Thyroid gland (tissue), 4 donors: ENCODE measurements around the gene LIX1L. TPM values are rescaled to one million over a fixed set of nuclear protein-coding genes. Genes with fewer than 3 reads are reported as not detected.

Experiments used
- DNase-seq, 2 donors: peaks; one replicate each; pipeline ENCODE4 v3.0.0-alpha.2; 2019
- H3K27ac ChIP-seq, 3 donors: fragments of 200-600 bp; sonication (generic); 1 replicate in 2 of 3; 2 replicates in 1 of 3; pipeline ENCODE4 v1.5.1; 2016 to 2019; ENCODE audit warnings: mild to moderate bottlenecking in 1 of 3, moderate library complexity in 1 of 3
- H3K27me3 ChIP-seq: fragments of 200-600 bp; sonication (generic); one replicate; pipeline ENCODE4 v1.5.1; 2019
- H3K36me3 ChIP-seq, 2 donors: fragments of 200-600 bp; sonication (generic); one replicate each; pipeline ENCODE4 v1.5.1; 2016 to 2019
- H3K4me1 ChIP-seq, 2 donors: fragments of 200-600 bp; sonication (generic); one replicate each; pipeline ENCODE4 v1.5.1; 2017 to 2019
- H3K4me3 ChIP-seq, 3 donors: fragments of 200-600 bp; sonication (generic); replicated peaks in 1 of 3; 1 replicate in 2 of 3; 2 replicates in 1 of 3; pipeline ENCODE4 v1.5.1; 2016; ENCODE audit warnings: mild to moderate bottlenecking in 1 of 3
- H3K9me3 ChIP-seq: fragments of 200-600 bp; sonication (generic); one replicate; pipeline ENCODE4 v1.5.1; 2017
- CTCF ChIP-seq, 6 experiments: fragments of 200-600 bp in 3 of 6; fragments of 450-650 bp in 3 of 6; sonication (generic) in 3 of 6; IDR thresholded peaks; one replicate each; pipeline ENCODE4 v1.5.1; 2016 to 2019; ENCODE audit warnings: antibody characterized with exemption in 6 of 6, mild to moderate bottlenecking in 2 of 6, inconsistent platforms in 1 of 6, moderate library complexity in 1 of 6
- POLR2A ChIP-seq, 2 donors: fragments of 450-650 bp; IDR thresholded peaks; one replicate each; pipeline ENCODE4 v1.6.1; 2017; ENCODE audit warnings: antibody characterized with exemption in 2 of 2, mild to moderate bottlenecking in 2 of 2, moderate library complexity in 1 of 2
- WGBS, 2 donors: methylation state at CpG; one replicate each; pipeline ENCODE4 v1.1.5; 2017; 5-methylcytosine and 5-hydroxymethylcytosine counted together
- intact Hi-C: fragments of 100-400 bp; cut with DNase I; formaldehyde crosslinking; loops from one replicate; pipeline ENCODE4 v1.15.1; 2023
- total RNA-seq, 4 donors: library from RNA; depleted of rRNA; stranded (reverse); fragments of >200 nt; gene quantifications; one replicate each; pipeline ENCODE4 v1.2.3, GENCODE V29; 2016

LIX1L gene
- total RNA-seq, 4 donors from 2014 or later = 18.7 to 26.9 (median 20.3) TPM

DNA sequence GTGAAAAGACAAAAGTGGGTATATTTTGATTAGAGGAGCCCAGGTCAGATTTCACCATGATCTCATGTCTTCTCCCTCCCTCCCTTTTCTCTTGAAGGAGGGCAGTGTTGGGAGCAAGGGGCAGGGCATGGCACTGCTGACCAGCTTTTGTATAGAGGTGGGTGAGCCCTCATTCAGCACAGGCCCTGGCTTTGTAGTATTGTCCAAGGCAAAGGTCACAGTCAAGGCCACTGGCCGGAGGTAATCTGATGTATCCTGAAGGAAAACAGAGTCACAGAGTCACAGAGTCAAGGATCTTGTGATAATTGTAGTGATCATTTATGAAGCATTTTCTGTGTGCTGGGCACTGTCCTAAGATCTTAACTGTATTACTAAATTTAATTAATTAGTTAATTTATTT is 59.8 kb downstream of the LIX1L start:
- Histone ChIP-seq H3K4me3 (no peak overlapping the region), H3K27me3 (no peaks in the 10 kb centered on the region), H3K9me3 (no peaks in the 10 kb centered on the region), H3K36me3 (no peaks in the 10 kb centered on the region), H3K4me1 (peaks cover 1 to 2% of the 10 kb centered on the region in 2 donors), H3K27ac (no peak overlapping the region)
- 92 to 100% methylated on average over 1 of the region's 1 CpG for WGBS, 2 donors
- intact Hi-C loops = loop anchor here (2.0 kb wide), 1 partner anchor 37 kb away; no protein-coding TSS in a partner anchor
- TF ChIP-seq POLR2A (IDR thresholded peaks at IDR 0.05) (no peak), CTCF (IDR thresholded peaks at IDR 0.05) (no peak)
- no peak for DNase-seq

DNA sequence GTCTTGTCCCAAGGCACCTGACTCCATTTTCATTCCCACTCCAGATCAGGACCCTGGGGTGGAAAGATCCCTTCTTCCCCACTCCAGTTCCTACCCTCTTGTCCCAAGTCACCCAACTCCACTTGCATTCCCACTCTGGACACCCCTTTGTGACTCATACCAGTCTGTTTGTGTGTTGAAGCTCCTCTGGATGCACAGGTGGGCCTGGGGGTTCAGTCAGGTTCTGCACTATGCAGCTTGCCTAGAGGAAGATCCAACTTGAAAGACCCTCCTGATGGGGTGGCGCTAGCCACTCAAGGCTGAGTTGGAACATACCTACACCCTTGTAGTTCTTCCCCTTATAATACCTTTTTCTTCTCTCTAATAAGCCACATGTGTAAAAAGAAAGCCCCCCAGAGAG is 62.3 kb downstream of the LIX1L start:
- no peak for TF ChIP-seq POLR2A (IDR thresholded peaks at IDR 0.05)
- no peak for TF ChIP-seq CTCF (IDR thresholded peaks at IDR 0.05)
- no peaks in the 10 kb centered on the region for H3K27me3 ChIP-seq
- H3K27ac ChIP-seq = no peak overlapping the region
- H3K4me1 ChIP-seq = peaks cover 11 to 24% of the 10 kb centered on the region in 2 donors
- DNase-seq = no peak
- intact Hi-C loops = no loop called here
- no peaks in the 10 kb centered on the region for H3K36me3 ChIP-seq
- 96 to 100% methylated on average over 1 of the region's 1 CpG for WGBS, 2 donors
- no peaks in the 10 kb centered on the region for H3K9me3 ChIP-seq
- H3K4me3 ChIP-seq = no peak overlapping the region

GRCh38 chr1:145893306-145894055 is 64.3 kb downstream of the LIX1L start:
- TF ChIP-seq POLR2A (IDR thresholded peaks at IDR 0.05) (no peak), CTCF (IDR thresholded peaks at IDR 0.05) (no peak)
- no peak for DNase-seq
- Histone ChIP-seq H3K4me1 (peaks cover 11 to 24% of the 10 kb centered on the region in 2 donors), H3K36me3 (no peaks in the 10 kb centered on the region), H3K27ac (peak overlapping the region in 2 of 3 donors; percentile 91 to 96), H3K4me3 (no peak overlapping the region), H3K27me3 (no peaks in the 10 kb centered on the region), H3K9me3 (no peaks in the 10 kb centered on the region)
- intact Hi-C loops = loop anchor here (5.0 kb wide), 1 partner anchor 119 kb away; no protein-coding TSS in a partner anchor
- 86 to 94% methylated on average over 7 of the region's 7 CpGs for WGBS, 2 donors

DNA sequence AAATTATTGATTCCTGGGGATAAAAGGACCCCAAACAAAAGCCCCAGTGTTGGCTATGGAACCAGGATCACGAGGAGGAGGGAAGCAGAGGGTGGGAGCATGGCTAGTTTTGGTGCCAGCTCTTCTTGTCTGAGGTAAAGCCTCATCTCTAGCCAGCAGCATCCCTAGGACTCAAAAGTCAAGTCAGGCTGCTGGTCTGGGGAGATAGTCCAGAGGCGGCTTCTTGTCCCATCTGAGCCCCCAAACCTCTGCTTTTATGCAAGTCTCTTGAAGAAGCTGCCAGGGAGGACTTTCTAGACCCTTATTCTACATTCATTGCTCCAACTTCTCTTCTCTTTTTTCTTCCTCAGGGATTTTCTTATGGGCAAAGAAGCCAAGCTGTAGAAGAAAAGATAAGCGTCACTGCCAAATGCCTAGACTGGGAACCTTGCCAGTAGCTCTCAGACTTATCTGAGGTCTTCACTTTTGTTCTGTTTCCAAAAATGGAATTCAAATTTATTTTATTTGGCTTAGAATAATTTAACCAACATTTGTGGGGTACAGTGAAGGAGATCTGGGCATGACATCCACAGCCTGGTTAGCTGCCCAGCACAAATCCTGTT is 65.2 kb downstream of the LIX1L start:
- WGBS, 2 donors = 41 to 48% methylated on average over 3 of the region's 3 CpGs
- TF ChIP-seq POLR2A (IDR thresholded peaks at IDR 0.05) (no peak), CTCF (IDR thresholded peaks at IDR 0.05) (no peak)
- no peak overlapping the region for H3K4me3 ChIP-seq

More for the DNA sequence above, 65.2 kb downstream of the LIX1L start:
- Histone ChIP-seq H3K27ac (peak overlapping the region; percentile 75 to 96 (median 91)), H3K27me3 (no peaks in the 10 kb centered on the region), H3K36me3 (no peaks in the 10 kb centered on the region), H3K9me3 (no peaks in the 10 kb centered on the region), H3K4me1 (peaks cover 11 to 24% of the 10 kb centered on the region in 2 donors)
- intact Hi-C loops = loop anchor here (5.0 kb wide), 1 partner anchor 120 kb away; no protein-coding TSS in a partner anchor
- DNase-seq = peak; percentile 28 to 40
